Endothelial cell of umbilical vein (primary cell): ENCODE data around the gene ARHGAP10. TPM values are rescaled to one million over a fixed set of nuclear protein-coding genes. Genes with fewer than 3 reads are reported as not detected.

ENCODE experiments used
- BruUV-seq: library from RNA; stranded (reverse); fragments of 400-500 nt; replicated peaks from 2 replicates; lab custom pipeline; 2021; lab: Mats Ljungman, UMichigan
- CTCF ChIA-PET: fragments of 300-600, 350-600 bp; sonication (Branson Sonifier 250); formaldehyde crosslinking; loops from one replicate; lab custom pipeline; 2021; ENCODE audit warnings: antibody characterized with exemption, inconsistent platforms; lab: Charles Lee
- POLR2A ChIA-PET: fragments of 300-600, 350-600 bp; sonication (Branson Sonifier 250); formaldehyde crosslinking; loops from one replicate; lab custom pipeline; 2021; ENCODE audit warnings: antibody characterized with exemption, inconsistent platforms; lab: Charles Lee
- DNase-seq: peaks from one replicate; pipeline ENCODE4 v3.0.0-alpha.2; 2011; ENCODE audit warnings: low read depth, low spot score
- FAIRE-seq: peaks from 2 replicates; lab custom pipeline; 2011; peaks lifted over from hg19 to GRCh38; lab: Jason Lieb, UNC
- H2AFZ ChIP-seq: 2 replicates; pipeline ENCODE4 v1.6.0; 2012; ENCODE audit warnings: low read depth, low read length, control low read depth, inconsistent platforms
- H3K27ac ChIP-seq: 2 replicates; pipeline ENCODE4 v1.5.1; 2011; ENCODE audit warnings: low read depth, mild to moderate bottlenecking, control low read depth, low read length, moderate library complexity; ENCODE audit not compliant: insufficient read depth
- H3K27me3 ChIP-seq, 2 experiments: 2 replicates each; pipeline versions ENCODE4 v1.6.0 to v1.6.1; 2011; ENCODE audit warnings: low read length in 2 of 2, mixed read lengths in 1 of 2; ENCODE audit not compliant: control insufficient read depth in 2 of 2, insufficient read depth in 2 of 2
- H3K36me3 ChIP-seq, 2 experiments: 2 replicates in 1 of 2; 3 replicates in 1 of 2; pipeline ENCODE4 v1.5.1; 2011; ENCODE audit warnings: low read length in 2 of 2, mild to moderate bottlenecking in 1 of 2, moderate library complexity in 1 of 2; ENCODE audit not compliant: control insufficient read depth in 2 of 2, insufficient read depth in 2 of 2; ENCODE audit errors: extremely low read depth in 1 of 2
- H3K4me1 ChIP-seq: 3 replicates; pipeline ENCODE4 v1.5.1; 2011; ENCODE audit warnings: mild to moderate bottlenecking, low read length; ENCODE audit not compliant: control insufficient read depth, insufficient read depth; ENCODE audit errors: extremely low read depth
- H3K4me2 ChIP-seq: 2 replicates; pipeline ENCODE4 v1.6.1; 2011; ENCODE audit warnings: low read length, control low read depth, mixed read lengths; ENCODE audit not compliant: insufficient read depth
- H3K4me3 ChIP-seq, 3 experiments: fragments of 200-600 bp in 1 of 3; sonication (generic), shearing (Covaris generic) in 1 of 3; replicated peaks in 1 of 3; 2 replicates each; pipeline ENCODE4 v1.5.1; 2011 to 2016; ENCODE audit warnings: control low read depth in 3 of 3, low read length in 3 of 3, mild to moderate bottlenecking in 2 of 3, inconsistent platforms in 1 of 3, low read depth in 1 of 3, moderate library complexity in 1 of 3; ENCODE audit not compliant: insufficient read depth in 1 of 3
- H3K79me2 ChIP-seq: 2 replicates; pipeline ENCODE4 v1.6.0; 2012; ENCODE audit warnings: low read length, inconsistent platforms; ENCODE audit not compliant: control insufficient read depth, insufficient read depth
- H3K9ac ChIP-seq: replicated peaks from 2 replicates; pipeline ENCODE3; 2011; ENCODE audit warnings: low read length, control low read depth; ENCODE audit not compliant: insufficient read depth; ENCODE audit errors: extremely low read depth
- H3K9me1 ChIP-seq: replicated peaks from 3 replicates; pipeline ENCODE4 v1.6.0; 2011; ENCODE audit warnings: mild to moderate bottlenecking, low read length; ENCODE audit not compliant: control insufficient read depth, insufficient read depth; ENCODE audit errors: extremely low read depth
- H3K9me3 ChIP-seq: replicated peaks from 2 replicates; pipeline ENCODE4 v1.5.1; 2012; ENCODE audit warnings: low read length, inconsistent platforms; ENCODE audit not compliant: control insufficient read depth, insufficient read depth
- H4K20me1 ChIP-seq: replicated peaks from 2 replicates; pipeline ENCODE3; 2011; ENCODE audit warnings: mild to moderate bottlenecking, low read length; ENCODE audit not compliant: control insufficient read depth, insufficient read depth; ENCODE audit errors: extremely low read depth
- EZH2 ChIP-seq: IDR thresholded peaks from 2 replicates; pipeline ENCODE4 v1.6.1; 2012; ENCODE audit warnings: borderline replicate concordance, low read depth, mild to moderate bottlenecking, moderate library complexity, low read length, inconsistent platforms; ENCODE audit not compliant: severe bottlenecking
- FOS ChIP-seq: IDR thresholded peaks from 2 replicates; pipeline ENCODE4 v1.6.1; 2011; ENCODE audit warnings: mild to moderate bottlenecking, low read length, moderate library complexity, borderline replicate concordance; ENCODE audit not compliant: insufficient read depth
- GATA2 ChIP-seq: IDR thresholded peaks from 2 replicates; pipeline ENCODE4 v1.7.0; 2011; ENCODE audit warnings: low read depth, mild to moderate bottlenecking, moderate library complexity, mixed read lengths, low read length; ENCODE audit not compliant: insufficient read length, insufficient read depth
- JUN ChIP-seq: IDR thresholded peaks from 2 replicates; pipeline ENCODE4 v1.6.1; 2011; ENCODE audit warnings: borderline replicate concordance, low read depth; ENCODE audit not compliant: insufficient read length, insufficient read depth
- MYC ChIP-seq: IDR thresholded peaks from one replicate; pipeline ENCODE4 v1.6.1; 2011; ENCODE audit warnings: mild to moderate bottlenecking, low read depth, low read length
- POLR2A ChIP-seq: IDR thresholded peaks from 2 replicates; pipeline ENCODE4 v1.6.1; 2012; ENCODE audit warnings: low read depth, mild to moderate bottlenecking, control low read depth, low read length
- POLR2AphosphoS5 ChIP-seq: IDR thresholded peaks from 2 replicates; pipeline ENCODE4 v1.6.1; 2012; ENCODE audit warnings: low read depth, mild to moderate bottlenecking, control low read depth, low read length, moderate library complexity; ENCODE audit not compliant: insufficient read depth
- dilution Hi-C: fragments of 300-500 bp; cut with MboI; formaldehyde crosslinking; loops from one replicate; pipeline ENCODE4 v1.15.0; 2019; ENCODE audit warnings: low sequenced_read_pairs; ENCODE audit not compliant: extremely low pct_ligation_motif_present
- intact Hi-C: fragments of 100-400 bp; cut with micrococcal nuclease; formaldehyde crosslinking; loops from one replicate; pipeline ENCODE4 v1.10.0; 2022
- polyA plus RNA-seq, 4 experiments: library from polyadenylated mRNA; depleted of rRNA in 3 of 4; stranded (reverse) in 3 of 4; unstranded in 1 of 4; fragments of >200 nt; gene quantifications; 2 replicates each; pipeline versions ENCODE4 v1.2.1 to v1.2.3, GENCODE V29; 2011 to 2012; ENCODE audit warnings: missing spikeins in 1 of 4
- total RNA-seq: library from RNA; stranded (reverse); gene quantifications from 2 replicates; pipeline ENCODE4 v1.2.3, GENCODE V29; 2021
- TF ChIP-seq, protein P1 (sequence below): IDR thresholded peaks from 2 replicates; pipeline ENCODE4 v1.6.1; 2011; ENCODE audit not compliant: insufficient read depth, insufficient read length
- TF ChIP-seq, protein P2 (sequence below), 2 donors: IDR thresholded peaks; 1 replicate in 1 of 2; 2 replicates in 1 of 2; pipeline ENCODE4 v1.5.1; 2011; ENCODE audit warnings: low read length in 2 of 2, mild to moderate bottlenecking in 2 of 2, moderate library complexity in 2 of 2, control low read depth in 1 of 2, inconsistent platforms in 1 of 2, low read depth in 1 of 2; ENCODE audit not compliant: insufficient read depth in 1 of 2; ENCODE audit errors: extremely low read depth in 1 of 2

ARHGAP10 gene
- total and polyA plus RNA-seq, 2 donors (not counting 3 experiments of a cell fraction or from before 2014, with no cell fraction given) = 20.4 to 36.7 TPM

DNA sequence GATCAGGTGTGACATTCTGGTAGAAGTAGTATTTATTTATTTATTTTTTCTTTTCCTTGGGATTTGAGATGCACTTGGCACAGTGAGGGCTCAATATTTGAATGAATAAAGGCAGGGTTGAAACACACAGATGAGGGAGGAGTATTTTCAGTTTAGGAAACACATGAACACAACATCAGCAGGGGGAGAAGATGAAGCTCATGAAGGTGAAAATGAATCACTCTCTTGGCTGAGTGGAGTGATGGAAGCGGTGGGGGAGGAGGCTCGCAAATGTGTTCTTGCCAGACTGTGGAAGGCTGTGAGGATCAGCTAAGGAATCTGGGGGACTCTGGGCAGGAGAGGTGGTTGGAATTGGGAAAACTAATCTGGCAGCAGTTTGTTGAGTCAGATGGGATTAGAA is 55.3 kb downstream of the ARHGAP10 start:
- no TSS peak for BruUV-seq
- FAIRE-seq = no peak
- POLR2A ChIA-PET = no interaction called here
- H4K20me1 ChIP-seq = no peaks in the 10 kb centered on the region
- H3K4me3 ChIP-seq = no peak overlapping the region
- H3K4me2 ChIP-seq = no peak overlapping the region
- TF ChIP-seq POLR2A = no peak
- no peak for TF ChIP-seq EZH2
- TF ChIP-seq FOS = no peak
- no peak for TF ChIP-seq POLR2AphosphoS5
- TF ChIP-seq, protein P1, sequence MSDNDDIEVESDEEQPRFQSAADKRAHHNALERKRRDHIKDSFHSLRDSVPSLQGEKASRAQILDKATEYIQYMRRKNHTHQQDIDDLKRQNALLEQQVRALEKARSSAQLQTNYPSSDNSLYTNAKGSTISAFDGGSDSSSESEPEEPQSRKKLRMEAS = no peak
- no peak for TF ChIP-seq GATA2
- TF ChIP-seq, protein P2, sequence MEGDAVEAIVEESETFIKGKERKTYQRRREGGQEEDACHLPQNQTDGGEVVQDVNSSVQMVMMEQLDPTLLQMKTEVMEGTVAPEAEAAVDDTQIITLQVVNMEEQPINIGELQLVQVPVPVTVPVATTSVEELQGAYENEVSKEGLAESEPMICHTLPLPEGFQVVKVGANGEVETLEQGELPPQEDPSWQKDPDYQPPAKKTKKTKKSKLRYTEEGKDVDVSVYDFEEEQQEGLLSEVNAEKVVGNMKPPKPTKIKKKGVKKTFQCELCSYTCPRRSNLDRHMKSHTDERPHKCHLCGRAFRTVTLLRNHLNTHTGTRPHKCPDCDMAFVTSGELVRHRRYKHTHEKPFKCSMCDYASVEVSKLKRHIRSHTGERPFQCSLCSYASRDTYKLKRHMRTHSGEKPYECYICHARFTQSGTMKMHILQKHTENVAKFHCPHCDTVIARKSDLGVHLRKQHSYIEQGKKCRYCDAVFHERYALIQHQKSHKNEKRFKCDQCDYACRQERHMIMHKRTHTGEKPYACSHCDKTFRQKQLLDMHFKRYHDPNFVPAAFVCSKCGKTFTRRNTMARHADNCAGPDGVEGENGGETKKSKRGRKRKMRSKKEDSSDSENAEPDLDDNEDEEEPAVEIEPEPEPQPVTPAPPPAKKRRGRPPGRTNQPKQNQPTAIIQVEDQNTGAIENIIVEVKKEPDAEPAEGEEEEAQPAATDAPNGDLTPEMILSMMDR (IDR thresholded peaks at IDR 0.05; ENCODE audit: extremely low read depth in 1 of 2, insufficient read depth in 1 of 2, low read depth in 1 of 2, low read length in 2 of 2) = no peak
- no peak for TF ChIP-seq JUN
- TF ChIP-seq MYC = no peak
- no peak overlapping the region for H2AFZ ChIP-seq
- no peak overlapping the region for H3K9ac ChIP-seq
- no peak for DNase-seq
- no peaks in the 10 kb centered on the region for H3K9me1 ChIP-seq
- no peaks in the 10 kb centered on the region for H3K9me3 ChIP-seq
- H3K4me1 ChIP-seq = peaks cover 4% of the 10 kb centered on the region
- no peaks in the 10 kb centered on the region for H3K36me3 ChIP-seq
- no peaks in the 10 kb centered on the region for H3K27me3 ChIP-seq
- CTCF ChIA-PET = interaction anchor here (3.1 to 4.0 kb wide), 2 partner anchors 15 to 80 kb away, joined by 17 to 19 read pairs; no protein-coding TSS in a partner anchor
- peaks cover 24% of the 10 kb centered on the region for H3K79me2 ChIP-seq
- dilution Hi-C loops = no loop called here
- no peak overlapping the region for H3K27ac ChIP-seq
- intact Hi-C loops = no loop called here
